Neural progenitor cell (in vitro differentiated cells): ENCODE results near the gene POLR3F.

ENCODE experiments used
- CTCF ChIP-seq: fragments of 200-600 bp; sonication (generic); IDR thresholded peaks from 2 replicates; pipeline ENCODE4 v1.5.1; 2017; ENCODE audit warnings: antibody characterized with exemption, mild to moderate bottlenecking
- EZH2 ChIP-seq: fragments of 200-600 bp; sonication (generic); IDR thresholded peaks from 2 replicates; pipeline ENCODE4 v1.6.1; 2017; ENCODE audit warnings: antibody characterized with exemption, mild to moderate bottlenecking, moderate library complexity

GRCh38 chr20:18533978-18534644 is 66.9 kb downstream of the POLR3F start:
- no peak for TF ChIP-seq CTCF
- no peak for TF ChIP-seq EZH2
